Ishikawa (cell line): ENCODE measurements around the gene RAB31.

Source experiments
- CEBPB ChIP-seq: IDR thresholded peaks from 2 replicates; pipeline ENCODE4 v1.6.1; 2012
- CREB1 ChIP-seq: IDR thresholded peaks from 2 replicates; pipeline ENCODE4 v1.6.1; 2012; ENCODE audit warnings: low read depth
- EGR1 ChIP-seq: IDR thresholded peaks from 2 replicates; pipeline ENCODE4 v1.6.1; 2012
- EP300 ChIP-seq: IDR thresholded peaks from 2 replicates; pipeline ENCODE4 v1.6.1; 2012; ENCODE audit warnings: borderline replicate concordance
- FOXM1 ChIP-seq: IDR thresholded peaks from 2 replicates; pipeline ENCODE4 v1.6.1; 2012; ENCODE audit warnings: low read depth, borderline replicate concordance
- MAX ChIP-seq: IDR thresholded peaks from 2 replicates; pipeline ENCODE4 v1.6.1; 2012
- NFIC ChIP-seq: IDR thresholded peaks from 2 replicates; pipeline ENCODE4 v1.6.1; 2012
- RAD21 ChIP-seq: IDR thresholded peaks from 2 replicates; pipeline ENCODE4 v1.6.1; 2012; ENCODE audit warnings: low read depth
- REST ChIP-seq: IDR thresholded peaks from 2 replicates; pipeline ENCODE4 v1.6.1; 2012; ENCODE audit warnings: low read depth, mild to moderate bottlenecking
- TAF1 ChIP-seq: IDR thresholded peaks from 2 replicates; pipeline ENCODE4 v1.6.1; 2012; ENCODE audit warnings: low read depth, mild to moderate bottlenecking
- TCF12 ChIP-seq: IDR thresholded peaks from 2 replicates; pipeline ENCODE4 v1.6.1; 2012; ENCODE audit warnings: low read depth
- TEAD4 ChIP-seq: IDR thresholded peaks from 2 replicates; pipeline ENCODE4 v1.6.1; 2012
- USF1 ChIP-seq: IDR thresholded peaks from 2 replicates; pipeline ENCODE4 v1.6.1; 2012
- YY1 ChIP-seq: IDR thresholded peaks from 2 replicates; pipeline ENCODE4 v1.6.1; 2012; ENCODE audit warnings: low read depth
- ZBTB7A ChIP-seq: IDR thresholded peaks from 2 replicates; pipeline ENCODE4 v1.6.1; 2012; ENCODE audit warnings: low read depth

RAB31 gene

GRCh38 chr18:9806905-9807304 is 98.8 kb downstream of the RAB31 start:
- no peak for TF ChIP-seq NFIC
- TF ChIP-seq ZBTB7A: no peak
- no peak for TF ChIP-seq RAD21
- no peak for TF ChIP-seq FOXM1
- TF ChIP-seq TEAD4: no peak
- no peak for TF ChIP-seq EGR1
- no peak for TF ChIP-seq MAX

GRCh38 chr18:9808295-9809241 is 100.5 kb downstream of the RAB31 start:
- TF ChIP-seq NFIC: peak; percentile 73
- TF ChIP-seq EP300: peak; percentile 34; the same call in 1 of the 2 replicates
- TF ChIP-seq TEAD4: peak; percentile 97
- peak; percentile 75 for TF ChIP-seq TCF12
- no peak for TF ChIP-seq RAD21
- TF ChIP-seq MAX: no peak
- TF ChIP-seq YY1: no peak
- 0 out of 2 replicates have a peak, but pooled peaks have one; percentile 41 for TF ChIP-seq FOXM1
- no peak for TF ChIP-seq USF1
- TF ChIP-seq EGR1: no peak
- TF ChIP-seq TAF1: peak; percentile 22; the same call in 1 of the 2 replicates

- no peak for TF ChIP-seq EGR1
- no peak for TF ChIP-seq TCF12
- TF ChIP-seq MAX: no peak
- no peak for TF ChIP-seq CEBPB
- no peak for TF ChIP-seq NFIC
- no peak for TF ChIP-seq TAF1
- TF ChIP-seq CREB1: no peak
- no peak for TF ChIP-seq TEAD4
Measured at GRCh38 chr18:9809697-9810096, 101.6 kb downstream of the RAB31 start.

GRCh38 chr18:9810299-9810698 is 102.2 kb downstream of the RAB31 start:
- TF ChIP-seq CREB1 (no peak), EGR1 (no peak), CEBPB (no peak), YY1 (no peak), USF1 (no peak), REST (no peak), TEAD4 (no peak), ZBTB7A (no peak), FOXM1 (no peak), TCF12 (no peak), TAF1 (no peak), RAD21 (no peak), MAX (no peak), NFIC (no peak), EP300 (no peak)

- no peak for TF ChIP-seq EP300
- TF ChIP-seq TAF1: no peak
- no peak for TF ChIP-seq CEBPB
- no peak for TF ChIP-seq RAD21
- no peak for TF ChIP-seq EGR1
- TF ChIP-seq REST: no peak
- no peak for TF ChIP-seq CREB1
- no peak for TF ChIP-seq USF1
- TF ChIP-seq YY1: no peak
- TF ChIP-seq MAX: no peak
- no peak for TF ChIP-seq NFIC
- TF ChIP-seq FOXM1: no peak
- no peak for TF ChIP-seq ZBTB7A
- no peak for TF ChIP-seq TCF12
- TF ChIP-seq TEAD4: no peak
Measured at GRCh38 chr18:9810994-9811705, 103.0 kb downstream of the RAB31 start.
